GM18951 (cell line): ENCODE data around the gene RBM41.
A peak's percentile ranks its signal among the peaks of the same experiment; 100 is the strongest.
"Not testable (repeated sequence)": the region's sequence is repeated elsewhere in the genome, so short reads cannot be mapped to it uniquely, and the experiment has no call there.

ENCODE experiments used
- POLR2A ChIP-seq: IDR thresholded peaks from 4 replicates; pipeline ENCODE4 v1.6.1; 2011; ENCODE audit warnings: mild to moderate bottlenecking; ENCODE audit not compliant: insufficient read length, insufficient read depth; ENCODE audit errors: extremely low read depth
- in situ Hi-C: fragments of 300-500 bp; cut with MboI; formaldehyde crosslinking; loops from one replicate; pipeline ENCODE4 v1.12.0; 2022; ENCODE audit warnings: low sequenced_read_pairs, mixed read lengths, inconsistent platforms; ENCODE audit not compliant: unreplicated experiment

The RBM41 gene

GRCh38 chrX:107118322-107119147 lies at the start of gene RBM41:
RBM41 (minus strand) TSS chrX:107118822; CDS start chrX:107118773, 49 bp downstream.
- in situ Hi-C loops = no loop called here
- TF ChIP-seq POLR2A = peak; percentile 33

GRCh38 chrX:107168257-107168656 lies 49.6 kb upstream of the RBM41 start:
- in situ Hi-C loops = no loop called here

GRCh38 chrX:107167163-107167921 lies 48.7 kb upstream of the RBM41 start:
- no peak for TF ChIP-seq POLR2A
- in situ Hi-C loops = no loop called here

More at GRCh38 chrX:107168257-107168656, 49.6 kb upstream of the RBM41 start:
- TF ChIP-seq POLR2A = no peak

- in situ Hi-C loops = not testable (repeated sequence)
Observed at GRCh38 chrX:107157618-107158017, 39.0 kb upstream of the RBM41 start.

GRCh38 chrX:107155621-107156430 lies 37.2 kb upstream of the RBM41 start:
- in situ Hi-C loops = not testable (repeated sequence)

- no peak for TF ChIP-seq POLR2A
- in situ Hi-C loops = no loop called here
Observed at GRCh38 chrX:107154787-107155620, 36.4 kb upstream of the RBM41 start.

- in situ Hi-C loops = no loop called here
Observed at GRCh38 chrX:107153005-107153404, 34.4 kb upstream of the RBM41 start.

GRCh38 chrX:107146670-107147069 lies 28.0 kb upstream of the RBM41 start:
- TF ChIP-seq POLR2A = no peak
- in situ Hi-C loops = no loop called here

More at GRCh38 chrX:107153005-107153404, 34.4 kb upstream of the RBM41 start:
- TF ChIP-seq POLR2A = no peak

- in situ Hi-C loops = no loop called here
- no peak for TF ChIP-seq POLR2A
Observed at GRCh38 chrX:107135965-107136307, 17.3 kb upstream of the RBM41 start.

GRCh38 chrX:107135049-107135964 lies 16.7 kb upstream of the RBM41 start:
- in situ Hi-C loops = no loop called here
- no peak for TF ChIP-seq POLR2A

GRCh38 chrX:107123750-107124149 lies 5.1 kb upstream of the RBM41 start:
- no peak for TF ChIP-seq POLR2A
- in situ Hi-C loops = no loop called here

GRCh38 chrX:107119283-107119682 lies 661 bp upstream of the RBM41 start:
- in situ Hi-C loops = no loop called here

GRCh38 chrX:107117993-107118321 lies 665 bp downstream of the RBM41 start:
- in situ Hi-C loops = no loop called here
- TF ChIP-seq POLR2A = no peak

More at GRCh38 chrX:107119283-107119682, 661 bp upstream of the RBM41 start:
- TF ChIP-seq POLR2A = no peak
